HEK293 (cell line): ENCODE measurements around the gene ITGA5.

Experiments used
- CTCF ChIA-PET: fragments of 350-600 bp; formaldehyde crosslinking; extraction: SDS; loops from one replicate; lab custom pipeline; 2021; ENCODE audit warnings: antibody characterized with exemption; lab: Yijun Ruan, JAX
- POLR2A ChIA-PET: fragments of 300-600 bp; formaldehyde crosslinking; extraction: SDS; loops from one replicate; lab custom pipeline; 2020; ENCODE audit warnings: antibody characterized with exemption, inconsistent platforms; lab: Yijun Ruan, JAX
- H3K27ac ChIP-seq: fragments of 200-500 bp; sonication (Bioruptor generic); 2 replicates; pipeline ENCODE4 v1.5.1; 2014; ENCODE audit warnings: low read depth, low read length, control low read depth, inconsistent platforms; ENCODE audit errors: extremely low read depth
- H3K36me3 ChIP-seq, 2 experiments: fragments of 200-500 bp in 1 of 2; sonication (Bioruptor generic) in 1 of 2; 1 replicate in 1 of 2; 2 replicates in 1 of 2; pipeline ENCODE4 v1.5.1; 2014 to 2017; ENCODE audit warnings: inconsistent platforms in 2 of 2, low read length in 2 of 2; ENCODE audit not compliant: control insufficient read depth in 2 of 2, insufficient read depth in 1 of 2
- H3K4me1 ChIP-seq: fragments of 200-500 bp; sonication (Bioruptor generic); 2 replicates; pipeline ENCODE4 v1.5.1; 2014; ENCODE audit warnings: mild to moderate bottlenecking, low read length, inconsistent platforms; ENCODE audit not compliant: control insufficient read depth, insufficient read depth
- H3K4me3 ChIP-seq: 2 replicates; pipeline ENCODE4 v1.5.1; 2011; ENCODE audit warnings: low read depth, mild to moderate bottlenecking, control low read depth, low read length, moderate library complexity
- H3K9me3 ChIP-seq: fragments of 200-500 bp; sonication (Bioruptor generic); 2 replicates; pipeline ENCODE4 v1.5.1; 2014; ENCODE audit warnings: low read depth, low read length, inconsistent platforms; ENCODE audit not compliant: control insufficient read depth, insufficient read depth
- EGR2 ChIP-seq: fragments of 450-650 bp; formaldehyde crosslinking; IDR thresholded peaks from 2 replicates; pipeline ENCODE4 v1.5.1; 2016; ENCODE audit warnings: low read depth, missing biosample characterization, missing genetic modification characterization
- PRDM1 ChIP-seq: fragments of 450-650 bp; formaldehyde crosslinking; IDR thresholded peaks from 2 replicates; pipeline ENCODE4; 2016; ENCODE audit warnings: missing biosample characterization, missing genetic modification characterization
- TRIM28 ChIP-seq: IDR thresholded peaks from 2 replicates; pipeline ENCODE4 v1.6.1; 2011; ENCODE audit warnings: low read length, control low read depth, borderline replicate concordance
- ZBTB1 ChIP-seq: fragments of 450-650 bp; formaldehyde crosslinking; IDR thresholded peaks from 2 replicates; pipeline ENCODE4 v1.5.1; 2016; ENCODE audit warnings: missing biosample characterization, missing genetic modification characterization
- ZFHX2 ChIP-seq: fragments of 450-650 bp; formaldehyde crosslinking; conservative IDR thresholded peaks from 2 replicates; pipeline ENCODE4 v1.5.1; 2016; ENCODE audit warnings: missing biosample characterization, missing genetic modification characterization
- ZNF175 ChIP-seq: fragments of 450-650 bp; formaldehyde crosslinking; IDR thresholded peaks from 2 replicates; pipeline ENCODE4 v1.5.1; 2016; ENCODE audit warnings: missing biosample characterization, missing genetic modification characterization
- ZNF24 ChIP-seq: fragments of 450-650 bp; formaldehyde crosslinking; IDR thresholded peaks from 2 replicates; pipeline ENCODE4 v1.5.1; 2016; ENCODE audit warnings: missing biosample characterization, missing genetic modification characterization
- ZNF394 ChIP-seq: fragments of 450-650 bp; formaldehyde crosslinking; IDR thresholded peaks from 2 replicates; pipeline ENCODE4 v1.5.1; 2016; ENCODE audit warnings: missing biosample characterization, missing genetic modification characterization, mild to moderate bottlenecking, moderate library complexity, borderline replicate concordance
- ZNF473 ChIP-seq: fragments of 450-650 bp; formaldehyde crosslinking; IDR thresholded peaks from 2 replicates; pipeline ENCODE4 v1.5.1; 2017; ENCODE audit warnings: missing biosample characterization, missing genetic modification characterization
- ZNF530 ChIP-seq: fragments of 450-650 bp; formaldehyde crosslinking; IDR thresholded peaks from 2 replicates; pipeline ENCODE4 v1.5.1; 2016; ENCODE audit warnings: low read depth, missing biosample characterization, missing genetic modification characterization
- ZNF560 ChIP-seq: fragments of 450-650 bp; formaldehyde crosslinking; IDR thresholded peaks from 2 replicates; pipeline ENCODE4 v1.5.1; 2017; ENCODE audit warnings: missing biosample characterization, missing genetic modification characterization, borderline replicate concordance
- ZNF585B ChIP-seq: fragments of 450-650 bp; formaldehyde crosslinking; IDR thresholded peaks from 2 replicates; pipeline ENCODE4 v1.5.1; 2016; ENCODE audit warnings: missing biosample characterization, missing genetic modification characterization
- ZNF843 ChIP-seq: fragments of 450-650 bp; formaldehyde crosslinking; IDR thresholded peaks from 2 replicates; pipeline ENCODE4 v1.5.1; 2016; ENCODE audit warnings: missing biosample characterization, missing genetic modification characterization
- TF ChIP-seq, protein P1 (sequence below): fragments of 450-650 bp; formaldehyde crosslinking; IDR thresholded peaks from 2 replicates; pipeline ENCODE4 v1.5.1; 2016; ENCODE audit warnings: missing biosample characterization, missing genetic modification characterization, borderline replicate concordance
- TF ChIP-seq, protein P2 (sequence below): fragments of 450-650 bp; formaldehyde crosslinking; IDR thresholded peaks from 2 replicates; pipeline ENCODE4 v1.5.1; 2016; ENCODE audit warnings: missing biosample characterization, missing genetic modification characterization

Gene ITGA5

GRCh38 chr12:54428050-54429013 is 9.3 kb upstream of the ITGA5 start (continued):
- TF ChIP-seq, protein P1, sequence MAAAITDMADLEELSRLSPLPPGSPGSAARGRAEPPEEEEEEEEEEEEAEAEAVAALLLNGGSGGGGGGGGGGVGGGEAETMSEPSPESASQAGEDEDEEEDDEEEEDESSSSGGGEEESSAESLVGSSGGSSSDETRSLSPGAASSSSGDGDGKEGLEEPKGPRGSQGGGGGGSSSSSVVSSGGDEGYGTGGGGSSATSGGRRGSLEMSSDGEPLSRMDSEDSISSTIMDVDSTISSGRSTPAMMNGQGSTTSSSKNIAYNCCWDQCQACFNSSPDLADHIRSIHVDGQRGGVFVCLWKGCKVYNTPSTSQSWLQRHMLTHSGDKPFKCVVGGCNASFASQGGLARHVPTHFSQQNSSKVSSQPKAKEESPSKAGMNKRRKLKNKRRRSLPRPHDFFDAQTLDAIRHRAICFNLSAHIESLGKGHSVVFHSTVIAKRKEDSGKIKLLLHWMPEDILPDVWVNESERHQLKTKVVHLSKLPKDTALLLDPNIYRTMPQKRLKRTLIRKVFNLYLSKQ (tag by site-specific recombination): no peak
- TF ChIP-seq, all 188 proteins: peak for 0

GRCh38 chr12:54427106-54427505 is 8.0 kb upstream of the ITGA5 start:
- no peak overlapping the region for H3K4me3 ChIP-seq
- H3K4me1 ChIP-seq: peaks cover 9% of the 10 kb centered on the region
- H3K36me3 ChIP-seq: no peaks in the 10 kb centered on the region
- no peaks in the 10 kb centered on the region for H3K9me3 ChIP-seq
- ChIA-PET CTCF (interaction anchor here (0.6 to 33.6 kb wide), 4 partner anchors 12 to 207 kb away, joined by 3 to 924 read pairs (median 16); no protein-coding TSS in a partner anchor), POLR2A (no interaction called here)
- no peak overlapping the region for H3K27ac ChIP-seq
- no peak for TF ChIP-seq ZNF473 (tag by site-specific recombination)
- TF ChIP-seq TRIM28: no peak
- no peak for TF ChIP-seq ZNF585B (tag by site-specific recombination)
- no peak for TF ChIP-seq ZBTB1 (tag by site-specific recombination)
- no peak for TF ChIP-seq ZNF175
- no peak for TF ChIP-seq ZNF530 (tag by site-specific recombination)
- TF ChIP-seq, protein P2, sequence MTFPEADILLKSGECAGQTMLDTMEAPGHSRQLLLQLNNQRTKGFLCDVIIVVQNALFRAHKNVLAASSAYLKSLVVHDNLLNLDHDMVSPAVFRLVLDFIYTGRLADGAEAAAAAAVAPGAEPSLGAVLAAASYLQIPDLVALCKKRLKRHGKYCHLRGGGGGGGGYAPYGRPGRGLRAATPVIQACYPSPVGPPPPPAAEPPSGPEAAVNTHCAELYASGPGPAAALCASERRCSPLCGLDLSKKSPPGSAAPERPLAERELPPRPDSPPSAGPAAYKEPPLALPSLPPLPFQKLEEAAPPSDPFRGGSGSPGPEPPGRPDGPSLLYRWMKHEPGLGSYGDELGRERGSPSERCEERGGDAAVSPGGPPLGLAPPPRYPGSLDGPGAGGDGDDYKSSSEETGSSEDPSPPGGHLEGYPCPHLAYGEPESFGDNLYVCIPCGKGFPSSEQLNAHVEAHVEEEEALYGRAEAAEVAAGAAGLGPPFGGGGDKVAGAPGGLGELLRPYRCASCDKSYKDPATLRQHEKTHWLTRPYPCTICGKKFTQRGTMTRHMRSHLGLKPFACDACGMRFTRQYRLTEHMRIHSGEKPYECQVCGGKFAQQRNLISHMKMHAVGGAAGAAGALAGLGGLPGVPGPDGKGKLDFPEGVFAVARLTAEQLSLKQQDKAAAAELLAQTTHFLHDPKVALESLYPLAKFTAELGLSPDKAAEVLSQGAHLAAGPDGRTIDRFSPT (tag by site-specific recombination): no peak
- TF ChIP-seq ZNF24 (tag by site-specific recombination): no peak

DNA sequence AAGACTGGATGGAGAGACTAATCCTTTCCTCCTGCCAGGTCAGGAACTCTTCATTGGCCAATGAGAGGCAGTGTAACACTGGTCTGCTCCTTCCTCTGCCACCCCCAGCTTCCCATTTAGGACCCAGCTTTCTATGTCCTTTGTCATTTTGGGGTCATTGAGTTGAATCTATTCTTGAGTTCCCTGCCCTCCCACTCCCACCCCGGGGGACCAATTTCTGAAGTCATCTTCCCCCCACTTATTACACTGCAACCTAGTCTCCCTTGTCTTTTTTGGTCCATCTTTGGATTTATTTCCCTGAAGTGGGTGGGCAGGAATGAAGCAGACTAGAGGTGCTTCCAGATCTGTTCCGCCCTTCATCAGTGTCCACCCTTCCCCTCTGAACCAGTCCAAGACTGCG is 7.6 kb upstream of the ITGA5 start:
- Histone ChIP-seq H3K36me3 (no peaks in the 10 kb centered on the region), H3K9me3 (no peaks in the 10 kb centered on the region), H3K27ac (no peak overlapping the region), H3K4me3 (no peak overlapping the region), H3K4me1 (peaks cover 5% of the 10 kb centered on the region)
- CTCF ChIA-PET: interaction anchor here (1.8 to 33.6 kb wide), 4 partner anchors 12 to 58 kb away, joined by 4 to 924 read pairs (median 22); no protein-coding TSS in a partner anchor
- peak; percentile 75 for TF ChIP-seq EGR2
- peak; percentile 66 for TF ChIP-seq ZFHX2 (tag by site-specific recombination)
- no peak for TF ChIP-seq ZNF843 (tag by site-specific recombination)
- POLR2A ChIA-PET: no interaction called here

DNA sequence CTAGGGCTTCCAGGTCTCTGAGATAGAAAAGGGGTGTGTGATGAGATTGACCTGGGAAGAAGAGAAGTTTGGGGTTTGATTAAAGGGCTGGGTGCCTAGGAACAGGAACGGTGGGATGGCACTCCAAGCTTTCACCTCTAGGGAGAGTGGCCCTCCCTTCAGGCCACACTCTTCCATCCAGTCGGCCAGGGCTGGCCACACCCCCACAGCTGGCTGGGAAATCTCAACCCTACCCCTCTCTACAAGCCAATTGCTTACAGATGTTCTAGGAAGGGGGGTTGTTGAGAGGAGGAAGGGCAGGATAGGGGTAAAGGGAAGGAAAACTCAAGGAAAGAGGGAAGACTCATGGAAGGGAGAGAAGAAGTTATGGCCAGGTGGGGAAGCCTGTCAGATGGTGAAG is 6.6 kb upstream of the ITGA5 start:
- Histone ChIP-seq H3K4me3 (no peak overlapping the region), H3K9me3 (no peaks in the 10 kb centered on the region), H3K27ac (no peak overlapping the region), H3K36me3 (no peaks in the 10 kb centered on the region), H3K4me1 (peaks cover 3% of the 10 kb centered on the region; the same call in 1 of the 2 replicates)
- TF ChIP-seq ZNF560 (tag by site-specific recombination) (no peak), PRDM1 (tag by site-specific recombination) (peak; percentile 26; the same call in 1 of the 2 replicates), ZNF394 (tag by site-specific recombination) (no peak)
- POLR2A ChIA-PET: no interaction called here
- CTCF ChIA-PET: interaction anchor here (1.8 to 33.6 kb wide), 3 partner anchors 14 to 57 kb away, joined by 4 to 924 read pairs (median 16); no protein-coding TSS in a partner anchor
